ENCODE results near the gene CEMIP2. TPM values are rescaled to one million over a fixed set of nuclear protein-coding genes. Genes with fewer than 3 reads are reported as not detected.

The CEMIP2 gene
- total and polyA plus RNA-seq, 2 of the 13 experiments (the other 11 are each of a cell fraction or from before 2014, with no cell fraction given): 94.3 to 128 TPM

GRCh38 chr9:71764891-71765290, 3.4 kb downstream of the CEMIP2 start:
- ChIA-PET CTCF (ENCODE audit: low intra/inter-chr PET ratio, low total read pairs) (no interaction called here), POLR2A (interaction anchor here (1.2 to 4.9 kb wide), 3 partner anchors 10 to 87 kb away, joined by 4 to 29 read pairs (median 6); no protein-coding TSS in a partner anchor)
- H4K20me1 ChIP-seq (ENCODE audit: insufficient read depth, low read length): peaks cover 16% of the 10 kb centered on the region; the same call in 1 of the 2 replicates
- peak overlapping the region; percentile 97 for H3K9ac ChIP-seq (ENCODE audit: insufficient read depth, low read depth, low read length)
- H3K4me3 ChIP-seq (replicated peaks in 1 of 3; ENCODE audit: insufficient read depth in 1 of 3, low read depth in 2 of 3, low read length in 3 of 3): peak overlapping the region; percentile 90 to 99 (median 98); a peak in 5 of 6 replicates
- in situ Hi-C loops (cut with HindIII; ENCODE audit: extremely low pct_ligation_motif_present, low pct_unique_long_range_greater_than_20kb) (loop anchor here (5.0 kb wide), 2 partner anchors 38 to 153 kb away; no protein-coding TSS in a partner anchor), intact Hi-C loops (cut with micrococcal nuclease; ENCODE audit: unreplicated experiment) (no loop called here)
- no peak for ATAC-seq
- H3K4me2 ChIP-seq (ENCODE audit: low read depth, low read length): peak overlapping the region; percentile 84
- no peak for DNase-seq (ENCODE audit: low spot score)
- H3K27ac ChIP-seq (ENCODE audit: extremely low read length, insufficient read depth, low read length): peak overlapping the region; percentile 92
- H3K27me3 ChIP-seq (ENCODE audit: control insufficient read depth in 1 of 2, insufficient read depth in 2 of 2, low read length in 2 of 2): peaks cover 0 to 10% of the 10 kb centered on the region in 2 experiments; a peak in 1 of 5 replicates
- peaks cover 66% of the 10 kb centered on the region for H3K4me1 ChIP-seq (ENCODE audit: insufficient read depth, low read length)
- H3K36me3 ChIP-seq (replicated peaks in 1 of 2; ENCODE audit: control insufficient read depth in 1 of 2, insufficient read depth in 2 of 2, low read length in 2 of 2): no peaks in the 10 kb centered on the region
- no peak for TF ChIP-seq PATZ1 (CRISPR knock-in tag; IDR thresholded peaks at IDR 0.05)
- peak; percentile 42; the same call in 1 of the 2 replicates for TF ChIP-seq POLR2G (IDR thresholded peaks at IDR 0.05; ENCODE audit: low read depth, low read length)
- TF ChIP-seq POLR2AphosphoS2 (IDR thresholded peaks at IDR 0.05; ENCODE audit: low read depth, low read length): no peak
- no peak for TF ChIP-seq ZNF768 (CRISPR knock-in tag; IDR thresholded peaks at IDR 0.05)
- TF ChIP-seq RBFOX2 (IDR thresholded peaks at IDR 0.05; ENCODE audit: low read depth, low read length): peak; percentile 27; the same call in 1 of the 2 replicates
- no peak for TF ChIP-seq THAP8 (CRISPR knock-in tag; IDR thresholded peaks at IDR 0.05; ENCODE audit: borderline replicate concordance)
- no peak for TF ChIP-seq ZFP36L1 (CRISPR knock-in tag; IDR thresholded peaks at IDR 0.05)
- no peak for TF ChIP-seq ZNF644 (CRISPR knock-in tag; IDR thresholded peaks at IDR 0.05; ENCODE audit: low read depth)
- TF ChIP-seq ZNF558 (CRISPR knock-in tag; IDR thresholded peaks at IDR 0.05; ENCODE audit: borderline replicate concordance): no peak
- no peak for TF ChIP-seq SP2 (CRISPR knock-in tag; IDR thresholded peaks at IDR 0.05)
- 22% methylated on average over 1 of the region's 1 CpG for WGBS (ENCODE audit: low lambda C conversion rate)
- H3K9me3 ChIP-seq (ENCODE audit: low read length): no peaks in the 10 kb centered on the region
- BruUV-seq (replicated peaks): no TSS peak
- peaks cover 85% of the 10 kb centered on the region for H3K79me2 ChIP-seq (ENCODE audit: insufficient read depth, low read length)
- FAIRE-seq: no peak
- no peak overlapping the region for H2AFZ ChIP-seq (ENCODE audit: low read length)
